HepG2 (cell line): ENCODE results near the gene ANKEF1. TPM values are rescaled to one million over a fixed set of nuclear protein-coding genes. Genes with fewer than 3 reads are reported as not detected.
A peak's percentile ranks its signal among the peaks of the same experiment; 100 is the strongest.

Source experiments
- ATAC-seq: fragments of 200-7000 bp; cut with Tn5 transposase; 3 replicates; pipeline ENCODE4 v1.9.1; 2020; ENCODE audit warnings: mild to moderate bottlenecking, moderate library complexity
- BruUV-seq: library from RNA; stranded (reverse); fragments of 400-500 nt; replicated peaks from 2 replicates; lab custom pipeline; 2021; lab: Mats Ljungman, UMichigan
- CTCF ChIA-PET: fragments of 300-600 bp; formaldehyde crosslinking; extraction: SDS; loops from one replicate; lab custom pipeline; 2021; ENCODE audit warnings: low total read pairs, inconsistent platforms, low intra/inter-chr PET ratio; lab: Yijun Ruan, JAX
- POLR2A ChIA-PET: fragments of 350-600 bp; sonication (Branson Sonifier 250); formaldehyde crosslinking; loops from one replicate; lab custom pipeline; 2020; ENCODE audit warnings: antibody characterized with exemption, inconsistent platforms; lab: Yijun Ruan, JAX
- DNase-seq: peaks from one replicate; pipeline ENCODE4 v3.0.0-alpha.2; 2015; ENCODE audit warnings: low spot score
- FAIRE-seq: peaks from 3 replicates; lab custom pipeline; 2011; peaks lifted over from hg19 to GRCh38; lab: Jason Lieb, UNC
- H2AFZ ChIP-seq: one replicate; pipeline ENCODE4 v1.6.1; 2011; ENCODE audit warnings: low read length, inconsistent platforms
- H3K27ac ChIP-seq: fragments of 300-600 bp; 3 replicates; pipeline ENCODE4 v1.8.0; 2011; ENCODE audit warnings: mixed run types, mild to moderate bottlenecking, mixed read lengths, low read length, inconsistent platforms; ENCODE audit not compliant: insufficient read depth; ENCODE audit errors: extremely low read length
- H3K27me3 ChIP-seq, 2 experiments: fragments of 200-600 bp in 1 of 2; 2 replicates in 1 of 2; 3 replicates in 1 of 2; pipeline versions ENCODE4 v1.6.0 to v1.8.0; 2011; ENCODE audit warnings: low read length in 2 of 2, mild to moderate bottlenecking in 2 of 2, moderate library complexity in 2 of 2, inconsistent platforms in 1 of 2; ENCODE audit not compliant: insufficient read depth in 2 of 2, control insufficient read depth in 1 of 2
- H3K36me3 ChIP-seq, 2 experiments: fragments of 200-600 bp in 1 of 2; replicated peaks in 1 of 2; 2 replicates in 1 of 2; 3 replicates in 1 of 2; pipeline versions ENCODE4 v1.5.1 to v1.8.0; 2011; ENCODE audit warnings: low read length in 2 of 2, inconsistent platforms in 1 of 2; ENCODE audit not compliant: insufficient read depth in 2 of 2, control insufficient read depth in 1 of 2
- H3K4me1 ChIP-seq: 2 replicates; pipeline ENCODE4 v1.5.1; 2012; ENCODE audit warnings: low read length, inconsistent platforms; ENCODE audit not compliant: insufficient read depth
- H3K4me2 ChIP-seq: 2 replicates; pipeline ENCODE4 v1.6.0; 2011; ENCODE audit warnings: low read depth, low read length, inconsistent platforms
- H3K4me3 ChIP-seq, 3 experiments: fragments of 200-600 bp in 1 of 3; sonication (generic), shearing (Covaris generic) in 1 of 3; replicated peaks in 1 of 3; 2 replicates each; pipeline ENCODE4 v1.5.1; 2011 to 2016; ENCODE audit warnings: low read length in 3 of 3, inconsistent platforms in 2 of 3, low read depth in 2 of 3, mild to moderate bottlenecking in 2 of 3, control low read depth in 1 of 3, mixed read lengths in 1 of 3; ENCODE audit not compliant: insufficient read depth in 1 of 3
- H3K79me2 ChIP-seq: one replicate; pipeline ENCODE4 v1.6.1; 2011; ENCODE audit warnings: low read length, inconsistent platforms; ENCODE audit not compliant: insufficient read depth
- H3K9ac ChIP-seq: 2 replicates; pipeline ENCODE4 v1.6.0; 2011; ENCODE audit warnings: mild to moderate bottlenecking, low read depth, low read length, inconsistent platforms; ENCODE audit not compliant: insufficient read depth
- H3K9me3 ChIP-seq: 2 replicates; pipeline ENCODE4 v1.5.1; 2012; ENCODE audit warnings: mild to moderate bottlenecking, low read length
- H4K20me1 ChIP-seq: 2 replicates; pipeline ENCODE4 v1.6.0; 2011; ENCODE audit warnings: inconsistent platforms, mild to moderate bottlenecking, low read length, moderate library complexity; ENCODE audit not compliant: insufficient read depth
- ATRX ChIP-seq: sonication (generic); formaldehyde crosslinking; IDR thresholded peaks from 2 replicates; pipeline ENCODE4 v1.4.0; 2020; ENCODE audit warnings: missing genetic modification reagents, borderline replicate concordance
- CREB1 ChIP-seq, 2 experiments: fragments of 450-650 bp in 1 of 2; IDR thresholded peaks; 2 replicates each; pipeline ENCODE4 v1.6.1; 2016 to 2017; ENCODE audit warnings: control low read depth in 1 of 2, mild to moderate bottlenecking in 1 of 2, missing compliant biosample characterization in 1 of 2, missing genetic modification characterization in 1 of 2
- FOXO1 ChIP-seq: sonication (generic); formaldehyde crosslinking; IDR thresholded peaks from 2 replicates; pipeline ENCODE4 v1.4.0; 2020; ENCODE audit warnings: missing genetic modification reagents
- MAZ ChIP-seq, 2 experiments: sonication (generic) in 1 of 2; formaldehyde crosslinking in 1 of 2; IDR thresholded peaks; 2 replicates each; pipeline versions ENCODE4 v1.5.0 to v1.6.1; 2012 to 2020; ENCODE audit warnings: low read depth in 2 of 2, mild to moderate bottlenecking in 2 of 2, borderline replicate concordance in 1 of 2, improper control_type of control experiment in 1 of 2, low read length in 1 of 2, missing genetic modification reagents in 1 of 2, moderate library complexity in 1 of 2
- ZNF839 ChIP-seq: sonication (generic); formaldehyde crosslinking; IDR thresholded peaks from 2 replicates; pipeline ENCODE4 v1.4.0; 2020; ENCODE audit warnings: missing genetic modification reagents, mild to moderate bottlenecking, borderline replicate concordance
- WGBS: methylation state at CpG from one replicate; pipeline ENCODE4 v1.1.6; 2017; ENCODE audit warnings: low lambda C conversion rate; 5-methylcytosine and 5-hydroxymethylcytosine counted together
- in situ Hi-C: cut with HindIII; loops from 2 replicates; pipeline ENCODE4 v1.10.0; 2017; ENCODE audit warnings: low pct_unique_long_range_greater_than_20kb; ENCODE audit not compliant: extremely low pct_ligation_motif_present
- intact Hi-C: fragments of 100-400 bp; cut with micrococcal nuclease; formaldehyde crosslinking; loops from one replicate; pipeline ENCODE4 v1.10.0; 2022; ENCODE audit not compliant: unreplicated experiment
- polyA plus RNA-seq, 8 experiments: library from polyadenylated mRNA; depleted of rRNA in 3 of 8; stranded (reverse) in 7 of 8; unstranded in 1 of 8; fragments of >200 nt; fragmentation: Illumina TruSeq in 4 of 8; extraction: Trizol in 4 of 8; gene quantifications; 2 replicates each; pipeline versions ENCODE4 v1.2.1 to v1.2.3, GENCODE V29; 2011 to 2016; ENCODE audit warnings: low read depth in 4 of 8, missing spikeins in 1 of 8, mixed read lengths in 1 of 8; ENCODE audit not compliant: insufficient read depth in 1 of 8
- small RNA-seq, 3 experiments: library from RNA; depleted of rRNA; stranded (forward); fragments of <200 nt; gene quantifications; one replicate each; pipeline ENCODE3, GENCODE V24; 2012; ENCODE audit warnings: low read depth in 2 of 3, low replicate concordance in 1 of 3; ENCODE audit not compliant: insufficient read length in 3 of 3, insufficient read depth in 2 of 3
- total RNA-seq, 5 experiments: library from RNA; depleted of rRNA; stranded (reverse); fragments of >200 nt; fragmentation: Illumina TruSeq; extraction: Trizol; gene quantifications; 2 replicates each; pipeline ENCODE4 v1.2.3, GENCODE V29; 2016; ENCODE audit warnings: low read depth in 1 of 5

ANKEF1 gene
- total and polyA plus RNA-seq, 2 of the 13 experiments (the other 11 are each of a cell fraction or from before 2014, with no cell fraction given): 3.1 to 8.6 TPM

DNA sequence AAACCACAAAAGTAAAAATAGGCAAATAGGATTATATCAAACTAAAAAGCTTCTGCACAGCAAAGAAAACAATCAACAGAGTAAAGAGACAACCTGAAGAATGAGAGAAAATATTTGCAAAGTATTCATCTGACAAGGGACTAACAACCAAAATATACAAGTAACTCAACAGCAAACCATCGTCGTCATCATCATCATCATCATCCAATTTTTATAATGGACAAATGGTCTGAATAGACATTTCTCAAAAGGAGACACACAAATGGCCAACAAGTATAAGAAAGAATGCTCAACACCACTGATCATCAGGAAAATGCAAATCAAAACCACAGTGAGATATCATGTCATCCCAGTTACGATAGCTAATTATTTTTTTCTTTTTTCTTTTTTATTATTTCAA lies 62.0 kb downstream of the ANKEF1 start:
- in situ Hi-C loops: loop anchor here (25.0 kb wide), 2 partner anchors 684 to 1441 kb away; no protein-coding TSS in a partner anchor

DNA sequence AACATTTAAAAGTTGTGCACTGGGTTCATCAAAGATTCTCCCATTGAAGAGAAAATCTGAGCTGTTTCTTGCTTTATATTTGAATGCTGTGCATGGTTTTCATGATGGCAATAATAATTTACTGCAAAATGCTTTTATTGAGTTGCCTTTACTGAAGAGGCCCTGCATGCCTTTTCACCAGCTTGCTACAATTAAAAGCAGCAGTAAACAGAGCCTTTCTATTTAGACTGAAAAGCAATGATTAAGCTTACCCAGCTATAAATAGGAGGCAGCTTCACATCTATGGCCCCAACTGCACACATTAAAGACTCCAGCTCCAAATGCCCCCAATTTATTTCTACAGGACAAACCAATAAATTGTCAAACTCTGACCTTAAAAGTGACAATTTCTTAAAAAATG lies 70.3 kb downstream of the ANKEF1 start:
- no peak for DNase-seq
- TF ChIP-seq ATRX (CRISPR knock-in tag) (no peak), MAZ (IDR thresholded peaks at IDR 0.05; ENCODE audit: borderline replicate concordance, low read depth, low read length) (no peak), MAZ (CRISPR knock-in tag; IDR thresholded peaks at IDR 0.05; ENCODE audit: low read depth) (no peak)
- H4K20me1 ChIP-seq: no peaks in the 10 kb centered on the region
- no peaks in the 10 kb centered on the region for H3K27me3 ChIP-seq
- ATAC-seq: no peak
- no peak overlapping the region for H3K4me3 ChIP-seq
- H3K9ac ChIP-seq: no peak overlapping the region
- no peaks in the 10 kb centered on the region for H3K4me1 ChIP-seq
- intact Hi-C loops: no loop called here
- no TSS peak for BruUV-seq
- ChIA-PET POLR2A (no interaction called here), CTCF (no interaction called here)
- H3K79me2 ChIP-seq: no peaks in the 10 kb centered on the region
- no peak overlapping the region for H3K27ac ChIP-seq
- no peaks in the 10 kb centered on the region for H3K9me3 ChIP-seq
- no peak for FAIRE-seq
- in situ Hi-C loops: no loop called here
- H2AFZ ChIP-seq: no peak overlapping the region
- H3K36me3 ChIP-seq: no peaks in the 10 kb centered on the region
- no peak overlapping the region for H3K4me2 ChIP-seq

More for the DNA sequence above, 62.0 kb downstream of the ANKEF1 start:
- ChIA-PET POLR2A (no interaction called here), CTCF (no interaction called here)
- Histone ChIP-seq H3K9ac (no peak overlapping the region), H3K79me2 (no peaks in the 10 kb centered on the region), H3K4me1 (no peaks in the 10 kb centered on the region), H3K4me3 (no peak overlapping the region), H3K27ac (no peak overlapping the region), H3K9me3 (no peaks in the 10 kb centered on the region), H4K20me1 (no peaks in the 10 kb centered on the region), H3K27me3 (no peaks in the 10 kb centered on the region), H2AFZ (no peak overlapping the region), H3K4me2 (no peak overlapping the region), H3K36me3 (no peaks in the 10 kb centered on the region)
- TF ChIP-seq ZNF839 (CRISPR knock-in tag) (no peak), FOXO1 (CRISPR knock-in tag) (no peak), CREB1 (IDR thresholded peaks at IDR 0.05) (peak; percentile 84), CREB1 (CRISPR knock-in tag; IDR thresholded peaks at IDR 0.05) (no peak)
- DNase-seq (no peak), FAIRE-seq (no peak), ATAC-seq (no peak)
- BruUV-seq: no TSS peak
- intact Hi-C loops: no loop called here
- WGBS: 39% methylated on average over 3 of the region's 3 CpGs

Small RNAs within 50 kb of the gene (small RNA-seq; reads per million reads assigned to genes)
- 0 reads per million in 3 experiments for gene RF00017

Other genes with a start within 250 kb of the ANKEF1 start
- not detected in 2 replicates for gene PAK5, start 195.9 kb upstream of the ANKEF1 start, total RNA-seq (2016; rRNA removed; fragmentation: Illumina TruSeq; extraction: Trizol)
- not detected in 2 replicates for gene PAK5, start 195.9 kb upstream of the ANKEF1 start, polyA plus RNA-seq (2011; rRNA removed)
- not detected in 2 replicates for gene SNAP25, start 183.8 kb downstream of the ANKEF1 start, total RNA-seq (2016; rRNA removed; fragmentation: Illumina TruSeq; extraction: Trizol)
- gene SNAP25, start 183.8 kb downstream of the ANKEF1 start, polyA plus RNA-seq (2011; rRNA removed): not detected in 2 replicates